HG02852 (cell line): ENCODE data around the gene PSD4.

ENCODE experiments used
- ATAC-seq: cut with Tn5 transposase; IDR thresholded peaks from one replicate; pipeline ENCODE4 v1.9.1; 2021; ENCODE audit warnings: mild to moderate bottlenecking, moderate library complexity; ENCODE audit not compliant: unreplicated experiment

PSD4 gene

DNA sequence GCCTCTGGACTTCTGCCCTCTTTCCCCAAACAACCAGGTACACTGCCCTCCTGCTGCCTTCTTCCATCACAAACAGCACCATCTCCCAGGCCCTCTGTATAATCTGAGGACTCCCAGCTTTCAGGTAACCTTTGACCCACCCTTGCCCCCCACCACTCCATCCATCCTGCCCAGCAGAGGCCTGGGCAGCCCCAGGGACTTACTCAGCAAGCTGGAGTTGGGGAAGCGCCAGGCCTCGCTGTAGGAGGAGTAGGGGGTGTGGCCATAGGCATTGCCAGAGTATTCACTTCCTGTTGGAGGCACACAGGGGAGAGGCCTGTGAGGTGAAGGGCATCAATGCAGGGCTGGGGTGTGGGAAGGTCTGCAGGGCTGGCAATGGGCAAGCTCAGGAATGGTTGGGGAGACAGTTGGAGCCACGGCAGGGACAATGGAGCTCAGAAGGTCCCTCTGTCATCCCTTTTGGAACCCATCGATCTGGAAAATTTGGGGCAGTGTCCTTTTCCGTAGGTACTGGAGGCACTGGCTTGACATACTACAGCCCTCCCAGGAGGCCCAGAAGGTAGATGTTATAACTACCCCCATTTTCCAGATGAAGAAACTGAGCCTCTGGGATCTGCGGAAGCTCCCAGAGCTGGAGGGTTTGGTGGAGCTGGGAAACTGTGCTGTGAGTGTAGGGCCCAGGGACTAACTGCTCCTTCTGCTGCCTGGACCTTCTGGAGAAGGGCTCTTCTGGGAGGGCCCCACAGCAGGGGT lies 46.3 kb downstream of the PSD4 start:
- ATAC-seq: no peak

DNA sequence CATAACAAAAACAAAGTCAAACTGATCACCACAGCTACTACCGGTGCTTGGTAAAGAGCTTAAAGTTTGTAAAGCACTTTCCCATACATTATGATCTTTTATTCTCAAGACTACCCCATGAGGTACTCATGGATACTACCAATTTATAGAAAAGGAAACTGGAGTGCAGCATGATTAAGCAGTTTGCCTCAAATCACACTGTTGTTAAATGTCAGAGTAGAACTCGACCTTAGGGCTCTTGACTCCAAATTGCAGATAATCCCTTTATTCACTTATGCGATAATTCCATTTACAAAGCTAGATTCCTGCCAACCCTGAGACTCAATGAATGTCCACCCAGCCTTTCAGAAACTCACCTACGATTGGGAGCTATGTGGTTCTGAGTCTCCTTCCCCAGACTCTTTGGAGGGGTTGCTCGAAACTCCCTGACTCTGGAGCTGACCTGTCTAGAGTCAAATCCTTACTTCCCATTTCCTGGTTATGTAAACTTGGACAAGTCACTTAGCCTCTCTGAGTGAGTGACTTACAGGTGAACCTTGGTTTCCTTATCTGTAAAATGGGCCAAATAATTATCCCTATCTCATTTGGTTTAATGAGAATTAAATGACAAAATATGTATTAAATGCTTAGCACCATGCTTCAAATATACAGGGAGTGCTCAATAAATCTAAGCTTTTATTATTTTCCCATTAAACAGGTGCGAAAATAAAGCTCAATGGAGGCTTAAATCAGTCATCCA lies 47.4 kb downstream of the PSD4 start:
- no peak for ATAC-seq

DNA sequence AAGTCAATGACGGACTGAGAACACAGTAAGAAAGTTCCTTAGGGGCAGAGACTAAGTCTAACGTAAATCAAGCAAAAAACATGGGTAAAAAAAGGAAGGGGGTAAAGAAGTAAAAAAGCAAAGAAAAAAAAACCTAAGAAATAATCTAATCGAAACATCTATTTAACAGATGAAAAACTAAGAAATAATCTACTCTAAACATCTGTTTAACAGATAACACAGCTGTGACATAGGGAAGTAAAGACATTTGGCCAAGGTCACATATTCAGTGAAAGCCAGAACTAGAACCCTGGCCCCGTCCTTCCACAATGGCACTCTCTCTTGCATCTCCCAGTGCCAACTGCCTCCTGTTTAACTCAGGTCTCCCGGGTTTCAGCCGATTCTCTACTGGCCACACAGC lies 48.1 kb downstream of the PSD4 start:
- no peak for ATAC-seq

DNA sequence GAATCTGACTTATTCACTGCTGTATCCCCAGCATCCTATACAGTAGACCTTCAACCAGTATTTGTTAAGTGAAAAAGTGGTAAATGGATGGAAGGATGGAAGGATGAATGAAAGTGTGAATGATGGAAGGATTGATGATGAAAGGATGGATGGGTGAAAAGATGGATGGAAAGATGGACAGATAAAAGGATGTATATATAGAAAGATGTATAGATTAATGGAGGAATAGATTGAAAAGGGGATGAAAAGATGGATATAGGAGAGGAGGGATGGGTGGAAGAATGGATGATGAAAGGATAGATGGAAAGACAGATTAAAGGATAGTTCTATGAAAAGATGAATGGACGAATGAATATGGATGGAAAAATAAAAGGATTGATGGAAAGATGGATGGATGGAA lies 50.0 kb downstream of the PSD4 start:
- no peak for ATAC-seq

DNA sequence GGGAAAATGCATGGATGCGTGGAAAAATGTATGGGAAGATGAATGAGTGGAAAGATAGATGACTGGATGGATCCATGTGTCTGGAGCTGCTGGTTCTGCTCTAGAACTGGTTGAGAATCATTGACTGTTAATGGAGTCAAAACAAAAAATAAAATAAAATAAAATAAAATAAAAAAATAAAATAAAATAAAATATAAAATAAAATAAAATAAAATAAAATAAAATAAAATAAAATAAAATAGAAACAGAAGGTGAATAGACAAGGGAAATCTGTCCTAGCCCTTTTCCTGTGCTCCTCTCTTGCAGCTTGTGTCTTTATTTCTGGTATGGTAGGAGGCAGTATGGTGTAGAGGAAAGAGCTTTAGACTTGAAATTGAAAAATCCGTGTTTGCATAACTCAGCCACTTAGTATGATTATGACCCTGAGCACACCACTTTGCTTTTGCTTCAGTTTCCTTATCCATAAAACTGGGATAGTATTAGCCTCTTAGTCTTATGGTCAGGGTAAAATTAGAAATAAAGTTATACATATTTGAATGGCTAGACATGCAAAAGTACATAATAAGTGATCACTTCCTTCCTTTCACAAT lies 51.0 kb downstream of the PSD4 start:
- no peak for ATAC-seq

DNA sequence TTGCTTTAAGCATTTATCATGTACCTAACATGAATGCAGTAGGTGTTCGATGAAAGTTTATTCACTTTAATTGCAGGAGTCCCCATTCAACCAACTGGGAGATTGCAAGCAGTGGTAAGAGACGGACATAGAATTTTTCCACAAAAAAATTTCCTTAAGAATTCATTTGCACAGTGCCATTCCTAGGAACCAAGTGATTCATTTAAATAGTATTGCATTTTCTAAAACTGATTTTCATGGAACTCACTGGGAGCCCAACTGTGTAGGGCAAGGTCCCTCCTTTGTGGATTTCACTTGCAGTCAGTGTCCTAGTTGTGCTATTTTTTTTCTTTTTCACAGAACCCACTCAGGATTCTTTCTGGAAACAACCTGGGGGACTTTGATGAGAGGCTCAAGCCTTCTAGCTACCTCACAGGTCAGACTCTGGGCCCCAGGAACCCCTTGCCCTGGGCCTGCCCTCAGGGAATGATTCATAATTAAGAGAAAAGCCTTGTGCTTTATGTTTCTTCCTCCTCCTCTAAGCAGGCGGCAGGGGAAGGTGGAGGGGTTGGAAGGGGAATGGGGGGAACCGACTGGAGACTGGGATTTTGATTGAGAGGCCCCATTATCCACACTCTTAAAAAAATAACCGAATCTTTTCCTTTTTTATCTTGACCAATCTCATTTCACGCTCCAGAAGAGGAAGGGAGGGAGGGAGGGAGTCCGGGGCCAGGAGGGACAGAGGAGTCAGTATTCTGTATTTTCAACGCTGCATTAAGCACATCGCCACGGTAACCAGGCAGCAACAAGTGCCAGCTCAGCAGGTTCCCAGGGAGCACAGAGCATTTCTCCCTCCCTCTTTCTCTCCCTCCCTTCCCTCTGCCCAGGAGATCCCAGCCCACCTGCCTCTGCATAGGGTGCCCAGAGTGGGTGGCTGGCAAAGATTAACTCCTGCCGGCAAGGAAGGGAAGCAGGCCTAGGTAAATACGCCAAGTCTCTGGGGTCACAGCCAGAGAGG lies 51.8 kb downstream of the PSD4 start:
- ATAC-seq: no peak

DNA sequence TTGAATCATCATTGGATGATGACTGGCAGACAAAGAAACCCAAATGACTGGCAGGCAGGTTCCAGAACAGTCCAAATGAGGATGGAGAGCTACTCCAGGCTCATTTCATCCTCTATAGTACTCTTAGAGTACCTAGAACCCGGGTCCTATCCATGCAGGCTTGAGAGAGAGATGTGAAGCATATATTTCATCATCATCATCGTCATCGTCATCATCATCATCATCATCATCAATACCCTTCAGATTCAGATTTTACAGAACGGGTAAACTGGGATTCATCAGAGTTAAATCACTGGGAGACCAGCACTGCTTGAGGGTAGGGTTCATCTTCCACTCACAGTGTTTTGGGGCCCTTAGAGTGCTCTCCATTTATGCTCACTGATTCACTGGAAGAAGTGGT lies 52.7 kb downstream of the PSD4 start:
- ATAC-seq: no peak

DNA sequence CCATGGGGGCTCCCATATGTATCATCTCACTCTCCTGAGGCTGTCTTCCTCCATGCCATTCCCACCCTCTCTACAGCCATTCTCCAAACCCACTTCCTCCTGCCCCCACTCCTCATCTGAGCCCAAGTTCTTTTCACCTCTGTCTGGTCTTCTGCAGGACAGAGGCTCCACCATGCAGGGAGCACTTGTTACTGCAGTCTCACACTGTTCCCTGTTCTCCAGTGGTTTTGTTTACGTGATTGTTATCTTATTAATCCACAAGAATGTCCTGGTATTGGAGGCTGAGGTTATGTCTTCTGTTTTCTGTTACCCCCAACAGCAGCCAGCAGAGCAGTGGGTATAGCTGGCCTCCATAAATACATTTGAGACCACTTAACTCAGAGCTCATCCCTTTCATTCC lies 53.5 kb downstream of the PSD4 start:
- no peak for ATAC-seq

DNA sequence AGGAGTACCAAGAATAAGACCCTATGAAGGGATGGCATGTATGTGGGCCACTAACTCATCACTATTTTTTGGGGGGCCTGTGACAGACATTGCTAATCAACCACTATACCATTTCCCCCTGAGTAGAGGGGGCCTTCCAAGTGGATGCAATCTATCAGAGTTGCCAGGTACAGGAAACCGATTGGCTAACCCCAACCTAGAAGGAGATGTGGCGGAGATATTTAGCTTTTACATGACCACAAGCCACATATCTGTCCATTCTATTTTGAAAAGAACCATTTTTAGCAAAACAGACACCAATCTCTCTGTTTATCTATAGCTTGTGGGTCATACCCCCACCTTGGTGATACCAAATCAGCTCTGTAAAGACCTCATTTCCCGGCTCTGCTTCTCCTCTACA lies 53.9 kb downstream of the PSD4 start:
- no peak for ATAC-seq

DNA sequence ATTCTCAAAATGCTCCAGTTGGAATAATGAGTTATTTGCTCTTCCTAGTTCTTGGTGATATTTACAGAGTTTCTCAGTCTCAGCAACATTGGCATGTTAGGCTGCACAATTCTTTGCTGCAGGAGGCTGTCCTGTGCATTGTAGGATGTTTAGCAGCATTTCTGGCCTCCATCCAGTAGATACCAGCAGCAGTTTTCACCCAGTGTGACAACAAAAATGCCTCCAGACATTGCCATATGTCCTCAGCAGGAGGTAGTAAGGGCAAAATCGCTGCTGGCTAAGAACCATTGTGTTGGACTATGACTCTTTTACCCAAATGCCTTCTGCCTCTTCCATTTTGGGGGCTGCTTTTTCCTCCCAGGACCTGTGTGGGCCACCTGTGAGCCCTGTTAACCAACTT lies 54.6 kb downstream of the PSD4 start:
- ATAC-seq: no peak

DNA sequence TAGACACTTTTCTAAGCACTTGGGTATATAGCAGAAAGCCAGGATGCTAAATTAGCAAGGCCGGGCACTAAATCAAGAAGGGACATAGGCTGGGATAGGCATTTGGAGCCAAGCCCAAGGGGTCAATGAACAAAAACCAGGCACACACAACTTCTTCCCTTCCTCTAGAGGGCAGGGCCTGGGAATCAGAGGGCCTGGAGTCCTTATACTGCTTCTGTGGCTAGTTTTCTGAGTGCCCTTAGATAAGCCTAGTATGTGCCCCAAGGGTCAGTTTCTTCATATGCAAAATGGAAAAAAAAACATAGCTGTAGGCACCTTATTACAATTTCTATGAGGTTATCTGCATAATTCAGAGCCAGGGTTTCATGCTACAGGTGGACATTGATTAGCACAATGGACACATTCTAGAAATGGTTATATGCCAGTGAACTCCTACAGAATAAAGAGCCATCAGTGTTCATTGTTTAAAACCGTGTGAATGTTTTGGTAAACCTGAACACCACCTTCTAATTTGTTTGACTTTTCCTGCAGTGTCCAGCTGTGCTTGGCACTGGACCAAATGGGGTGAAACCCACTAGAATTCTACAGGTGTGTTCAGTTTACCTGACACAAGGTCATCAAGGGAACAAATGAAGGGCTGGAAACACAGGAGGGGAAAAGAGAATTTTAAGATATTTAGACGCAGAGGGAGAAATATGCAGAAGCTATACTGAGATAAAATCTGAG lies 55.4 kb downstream of the PSD4 start:
- ATAC-seq: no peak

DNA sequence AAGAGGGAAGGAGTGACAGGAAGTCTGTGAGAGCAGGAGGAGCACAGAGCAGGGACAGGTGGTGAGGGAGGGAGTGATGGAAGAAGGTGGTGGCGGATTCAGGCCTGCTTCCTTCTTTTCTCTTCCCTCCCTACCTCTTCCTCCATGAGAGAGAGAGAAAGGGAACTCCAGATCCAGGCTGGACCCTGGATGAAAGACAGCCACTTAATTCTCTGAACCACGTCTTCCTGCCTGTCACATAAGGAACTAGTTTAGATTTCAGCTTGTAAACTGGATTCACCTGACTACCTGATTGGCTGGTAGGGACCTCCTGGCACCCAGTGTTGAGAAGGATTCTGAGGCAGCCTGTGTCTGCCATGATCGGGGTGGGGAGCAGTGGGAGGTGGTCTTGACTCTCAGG lies 56.0 kb downstream of the PSD4 start:
- no peak for ATAC-seq

DNA sequence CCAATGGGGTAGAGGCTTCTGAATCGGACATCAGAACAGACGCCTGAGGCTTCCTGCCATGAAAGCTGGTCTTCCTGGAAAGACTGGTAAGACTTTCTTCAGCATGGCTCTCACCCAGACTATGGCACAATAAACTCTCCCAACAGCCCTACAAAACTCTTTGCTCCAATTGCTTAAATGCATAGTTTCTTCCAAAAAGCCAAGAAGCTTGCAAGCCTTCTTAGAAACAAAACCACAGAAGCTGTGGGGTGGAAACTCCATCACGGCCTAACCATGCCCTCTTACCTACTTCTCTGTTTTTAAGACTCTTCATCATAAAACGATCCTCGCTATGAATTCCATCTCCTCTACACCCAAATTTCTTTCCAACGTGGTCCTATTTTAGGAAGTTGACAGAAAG lies 56.8 kb downstream of the PSD4 start:
- ATAC-seq: no peak

DNA sequence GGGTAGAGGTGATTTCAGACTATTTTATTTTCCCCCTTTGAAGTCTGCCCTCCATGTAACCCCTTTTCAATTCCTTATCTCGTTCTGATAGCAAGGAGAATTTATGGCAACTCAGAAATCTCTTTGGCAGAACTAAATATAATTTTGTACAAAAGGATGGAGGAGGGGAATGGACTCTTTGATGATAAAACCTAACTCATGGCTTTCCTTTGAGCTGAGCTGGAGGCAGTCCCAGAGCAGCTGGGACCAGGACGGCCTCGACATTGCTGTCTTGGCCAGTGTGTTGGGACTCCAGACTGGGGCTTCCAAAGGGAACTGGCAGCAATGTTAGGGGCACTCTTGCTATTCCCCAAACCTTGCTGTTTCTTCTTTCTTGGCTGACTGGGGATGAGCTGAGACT lies 57.3 kb downstream of the PSD4 start:
- no peak for ATAC-seq

DNA sequence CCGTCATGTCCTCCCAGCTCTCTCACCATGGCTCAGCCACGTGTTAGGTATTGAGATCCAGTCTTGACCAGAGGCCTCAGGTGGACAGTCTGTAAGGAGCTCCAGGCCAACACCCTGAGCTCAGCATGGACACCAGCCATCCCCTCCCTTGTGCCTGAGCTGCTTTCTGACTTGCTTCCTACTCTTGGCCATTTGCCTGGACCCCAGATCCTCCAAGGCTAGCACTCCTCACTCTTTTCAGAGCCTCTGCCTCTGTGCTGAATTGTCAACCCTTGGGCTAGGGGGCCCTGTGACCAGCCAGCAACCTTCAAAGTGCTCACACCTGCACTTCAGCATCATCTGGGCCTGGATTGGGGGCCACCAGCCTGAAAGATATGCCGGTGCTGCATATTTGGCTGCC lies 58.4 kb downstream of the PSD4 start:
- no peak for ATAC-seq

DNA sequence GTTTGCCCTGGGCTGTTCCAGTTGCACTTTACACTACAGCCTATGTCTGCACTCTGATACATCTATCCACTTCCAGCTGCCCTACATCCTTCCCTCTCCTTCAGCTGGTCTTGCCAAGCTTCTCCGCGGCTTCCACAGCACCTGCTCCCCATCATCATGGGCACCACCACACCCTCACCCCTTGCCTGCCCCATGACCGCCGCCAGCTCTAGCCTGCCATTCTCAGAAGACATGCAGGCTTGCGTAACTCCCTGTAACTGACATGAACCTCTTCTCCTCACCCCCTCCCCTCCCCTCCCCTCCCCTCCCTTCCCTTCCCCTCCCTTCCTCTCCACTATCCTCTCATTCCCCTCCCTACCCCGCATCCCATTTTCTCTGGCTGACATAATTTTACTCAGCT lies 59.0 kb downstream of the PSD4 start:
- ATAC-seq: no peak

DNA sequence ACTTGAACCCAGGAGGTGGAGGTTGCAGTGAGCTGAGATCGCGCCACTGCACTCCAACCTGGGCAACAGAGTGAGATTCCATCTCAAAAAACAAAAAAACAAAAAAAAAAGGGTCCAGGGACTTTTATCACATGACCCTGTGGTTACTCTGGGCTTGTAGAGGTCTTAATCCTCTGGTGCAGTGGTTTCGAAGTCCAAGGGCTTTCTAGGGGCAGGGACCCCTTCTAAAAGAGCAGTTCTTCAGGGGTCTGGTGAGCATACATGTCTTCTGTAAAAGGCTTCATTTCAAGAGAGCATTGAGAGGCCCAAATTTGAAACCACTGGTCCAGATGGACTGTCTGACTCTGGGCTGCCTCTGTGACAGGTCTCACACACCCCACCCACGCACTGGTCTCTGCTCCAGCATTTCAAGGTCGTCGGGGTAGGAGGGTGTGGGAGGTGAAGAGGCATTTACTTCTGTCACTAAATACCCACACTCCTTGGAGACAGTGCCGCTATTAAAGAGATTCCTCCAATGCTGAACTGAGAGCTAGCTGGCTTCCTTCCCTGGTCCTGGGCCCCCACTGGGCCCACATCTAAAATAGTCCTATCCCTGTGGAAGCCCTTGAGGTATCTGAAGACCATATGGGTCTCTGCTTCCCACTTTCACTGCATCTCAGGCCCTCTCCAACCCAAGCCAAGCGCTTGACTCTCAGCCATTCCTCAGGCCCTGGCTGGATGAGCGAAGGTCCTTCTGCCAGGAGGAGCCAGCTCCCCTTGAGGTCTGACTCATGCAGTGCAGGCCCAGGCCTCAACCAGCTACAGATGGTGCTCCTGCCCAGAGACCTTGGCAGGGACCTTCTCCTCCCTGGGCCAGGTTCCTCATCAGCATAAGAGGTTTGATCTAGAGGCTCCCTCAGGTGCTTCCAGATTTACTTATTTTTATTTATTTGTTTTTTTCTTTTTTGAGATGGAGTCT lies 60.1 kb downstream of the PSD4 start:
- ATAC-seq: no peak

DNA sequence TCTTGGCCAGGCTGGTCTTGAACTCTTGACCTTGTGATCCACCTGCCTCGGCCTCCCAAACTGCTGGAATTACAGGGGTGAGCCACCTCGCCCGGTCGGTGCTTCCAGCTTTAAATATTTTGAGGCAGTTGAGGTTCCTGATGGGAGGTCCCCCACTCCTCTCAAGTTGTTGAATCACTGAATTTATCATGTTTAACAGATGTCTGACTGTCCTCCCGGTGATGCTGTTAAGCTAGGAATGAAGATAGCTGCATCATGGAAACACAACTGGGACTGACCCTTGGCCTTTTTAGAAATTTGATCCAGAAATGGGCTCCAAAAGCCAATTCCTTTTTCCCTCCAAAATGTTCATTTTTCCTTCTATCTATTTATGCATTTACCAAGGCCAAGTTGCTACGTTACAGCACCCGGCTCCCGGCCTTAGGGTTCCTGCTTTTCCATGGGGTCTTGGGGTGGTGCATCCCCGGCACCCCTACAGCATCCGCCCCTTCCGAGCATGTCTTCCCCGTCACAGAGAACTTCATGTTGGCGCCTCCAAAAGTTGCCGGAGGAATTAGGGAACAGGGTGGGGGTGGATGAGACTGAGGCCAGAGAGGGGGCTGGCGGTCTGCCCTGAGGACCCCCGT lies 61.1 kb downstream of the PSD4 start:
- peak; percentile 6 for ATAC-seq
